ENCODE data around the gene XCR1.

DNA sequence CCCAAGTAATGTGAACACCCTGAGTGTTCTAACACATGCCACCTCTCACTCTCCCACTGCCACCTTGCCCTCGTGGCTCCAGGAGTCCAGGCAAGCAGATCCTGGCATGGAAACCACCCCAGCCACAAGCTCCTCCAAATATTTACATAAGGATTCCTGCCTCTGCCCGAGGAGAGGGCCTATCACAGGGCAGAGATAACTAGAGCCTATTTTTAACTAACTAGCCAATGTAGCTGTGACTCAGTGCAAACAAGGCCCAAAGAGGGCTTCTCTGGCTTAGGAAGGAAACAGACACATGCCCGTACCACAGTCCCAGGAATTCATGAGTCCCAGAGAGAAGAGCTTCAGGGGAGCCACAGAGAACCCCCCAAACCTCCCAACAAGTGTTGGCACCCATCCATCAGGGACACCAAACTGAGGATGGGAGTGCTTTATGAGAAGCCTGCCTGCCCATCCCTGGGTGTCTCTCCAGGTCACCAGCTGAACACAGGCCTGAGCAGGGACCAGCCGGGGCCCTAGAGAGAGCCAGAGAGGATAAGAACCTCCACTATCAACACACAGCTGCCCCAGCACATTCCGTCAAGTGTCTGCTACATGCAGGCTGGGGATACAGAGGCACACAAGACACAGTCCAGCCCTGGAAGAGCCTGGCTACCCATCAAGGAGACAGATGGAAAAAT lies 40.8 kb downstream of the XCR1 start:
- no peak for TF ChIP-seq TCF12 (IDR thresholded peaks at IDR 0.05; ENCODE audit: low read depth, low read length)
- TF ChIP-seq, protein P1, sequence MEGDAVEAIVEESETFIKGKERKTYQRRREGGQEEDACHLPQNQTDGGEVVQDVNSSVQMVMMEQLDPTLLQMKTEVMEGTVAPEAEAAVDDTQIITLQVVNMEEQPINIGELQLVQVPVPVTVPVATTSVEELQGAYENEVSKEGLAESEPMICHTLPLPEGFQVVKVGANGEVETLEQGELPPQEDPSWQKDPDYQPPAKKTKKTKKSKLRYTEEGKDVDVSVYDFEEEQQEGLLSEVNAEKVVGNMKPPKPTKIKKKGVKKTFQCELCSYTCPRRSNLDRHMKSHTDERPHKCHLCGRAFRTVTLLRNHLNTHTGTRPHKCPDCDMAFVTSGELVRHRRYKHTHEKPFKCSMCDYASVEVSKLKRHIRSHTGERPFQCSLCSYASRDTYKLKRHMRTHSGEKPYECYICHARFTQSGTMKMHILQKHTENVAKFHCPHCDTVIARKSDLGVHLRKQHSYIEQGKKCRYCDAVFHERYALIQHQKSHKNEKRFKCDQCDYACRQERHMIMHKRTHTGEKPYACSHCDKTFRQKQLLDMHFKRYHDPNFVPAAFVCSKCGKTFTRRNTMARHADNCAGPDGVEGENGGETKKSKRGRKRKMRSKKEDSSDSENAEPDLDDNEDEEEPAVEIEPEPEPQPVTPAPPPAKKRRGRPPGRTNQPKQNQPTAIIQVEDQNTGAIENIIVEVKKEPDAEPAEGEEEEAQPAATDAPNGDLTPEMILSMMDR (IDR thresholded peaks at IDR 0.05; ENCODE audit: control extremely low read depth in 1 of 3, insufficient read depth in 1 of 3, low read depth in 1 of 3, low read length in 3 of 3) = no peak
- TF ChIP-seq EZH2 (IDR thresholded peaks at IDR 0.05; ENCODE audit: low read depth, low read length, severe bottlenecking) = no peak
- TF ChIP-seq KDM1A (IDR thresholded peaks at IDR 0.05; ENCODE audit: borderline replicate concordance, low read length) = no peak
- no peak for TF ChIP-seq ATF2 (IDR thresholded peaks at IDR 0.05; ENCODE audit: low read length)
- TF ChIP-seq USF2 (IDR thresholded peaks at IDR 0.05; ENCODE audit: low read length) = no peak
- no peak for TF ChIP-seq POLR2A (IDR thresholded peaks at IDR 0.05; ENCODE audit: control extremely low read depth in 1 of 2, low read depth in 2 of 2, low read length in 2 of 2)
- TF ChIP-seq POLR2AphosphoS5 (IDR thresholded peaks at IDR 0.05; ENCODE audit: low read depth, low read length) = no peak
- no peak for TF ChIP-seq PHF8 (conservative IDR thresholded peaks at IDR 0.05; ENCODE audit: low read depth, low read length)
- no peak for TF ChIP-seq MAX (IDR thresholded peaks at IDR 0.05)
- TF ChIP-seq RAD21 (IDR thresholded peaks at IDR 0.05 in 1 of 2, conservative IDR thresholded peaks at IDR 0.05 in 1 of 2; ENCODE audit: low read depth in 2 of 2, low read length in 2 of 2) = no peak
- TF ChIP-seq RXRA (IDR thresholded peaks at IDR 0.05; ENCODE audit: insufficient read depth, low read depth, low read length) = no peak

All from H1 (cell line).